WTC11 (cell line): ENCODE data around the gene SLC10A2. TPM values are rescaled to one million over a fixed set of nuclear protein-coding genes. Genes with fewer than 3 reads are reported as not detected.

ENCODE experiments used
- ATAC-seq: fragments of 200-7000 bp; cut with Tn5 transposase; 2 replicates; pipeline ENCODE4 v1.10.0; 2021; ENCODE audit warnings: mild to moderate bottlenecking, moderate library complexity
- CTCF ChIA-PET: fragments of 300-600 bp; sonication (Branson Sonifier 250); formaldehyde crosslinking; loops from one replicate; lab custom pipeline; 2021; ENCODE audit warnings: antibody characterized with exemption; lab: Charles Lee
- POLR2A ChIA-PET: fragments of 350-600 bp; sonication (Branson Sonifier 250); formaldehyde crosslinking; loops from one replicate; lab custom pipeline; 2021; ENCODE audit warnings: antibody characterized with exemption; lab: Charles Lee
- DNase-seq: peaks from one replicate; pipeline ENCODE4 v3.0.0; 2021; ENCODE audit warnings: low spot score
- H3K27ac Mint-ChIP-seq: 2 replicates; pipeline ENCODE4 v1.8.0; 2021; ENCODE audit warnings: mixed read lengths
- H3K27me3 Mint-ChIP-seq: 2 replicates; pipeline ENCODE4 v1.8.0; 2021; ENCODE audit warnings: low read depth, mild to moderate bottlenecking, moderate library complexity, mixed read lengths
- H3K36me3 Mint-ChIP-seq: 2 replicates; pipeline ENCODE4 v1.8.0; 2021; ENCODE audit warnings: mixed read lengths
- H3K4me1 Mint-ChIP-seq: 2 replicates; pipeline ENCODE4 v1.8.0; 2022; ENCODE audit warnings: mixed read lengths
- H3K4me3 Mint-ChIP-seq: 2 replicates; pipeline ENCODE4 v1.8.0; 2021; ENCODE audit warnings: mild to moderate bottlenecking, moderate library complexity, mixed read lengths
- H3K9me3 Mint-ChIP-seq: 2 replicates; pipeline ENCODE4 v1.8.0; 2021; ENCODE audit warnings: mixed read lengths
- CDX4 ChIP-seq: fragments of 250-450 bp; sonication (Bioruptor Pico); IDR thresholded peaks from 2 replicates; pipeline ENCODE4 v1.9.0; 2021; ENCODE audit warnings: moderate library complexity, mild to moderate bottlenecking, inconsistent platforms, borderline replicate concordance
- EMX1 ChIP-seq: fragments of 250-450 bp; sonication (Bioruptor Pico); IDR thresholded peaks from 2 replicates; pipeline ENCODE4 v1.8.0; 2021; ENCODE audit warnings: mild to moderate bottlenecking
- FOXP1 ChIP-seq: sonication (generic); formaldehyde crosslinking; IDR thresholded peaks from 2 replicates; pipeline ENCODE4 v1.8.0; 2022; ENCODE audit warnings: missing genetic modification reagents, mild to moderate bottlenecking, moderate library complexity, borderline replicate concordance
- GABPB1 ChIP-seq: sonication (generic); formaldehyde crosslinking; IDR thresholded peaks from 2 replicates; pipeline ENCODE4 v1.8.1; 2023; ENCODE audit warnings: mild to moderate bottlenecking, missing genetic modification reagents
- GRHL2 ChIP-seq: fragments of 250-450 bp; sonication (Bioruptor Pico); IDR thresholded peaks from 2 replicates; pipeline ENCODE4 v1.8.0; 2022; ENCODE audit warnings: mild to moderate bottlenecking, moderate library complexity; ENCODE audit not compliant: insufficient replicate concordance, severe bottlenecking
- NFATC4 ChIP-seq: fragments of 250-450 bp; sonication (Bioruptor Pico); IDR thresholded peaks from 2 replicates; pipeline ENCODE4 v1.9.0; 2021; ENCODE audit warnings: mild to moderate bottlenecking
- NR2C2 ChIP-seq: sonication (generic); formaldehyde crosslinking; IDR thresholded peaks from 2 replicates; pipeline ENCODE4 v1.8.0; 2022; ENCODE audit warnings: mild to moderate bottlenecking, missing genetic modification reagents
- SP1 ChIP-seq: sonication (generic); formaldehyde crosslinking; conservative IDR thresholded peaks from 2 replicates; pipeline ENCODE4 v1.8.1; 2022; ENCODE audit warnings: missing genetic modification reagents
- ZNF671 ChIP-seq: fragments of 250-450 bp; sonication (Bioruptor Pico); IDR thresholded peaks from 2 replicates; pipeline ENCODE4 v1.8.0; 2021; ENCODE audit warnings: mild to moderate bottlenecking
- total RNA-seq: library from RNA; stranded (reverse); gene quantifications from 3 replicates; pipeline ENCODE4 v1.2.3, GENCODE V29; 2021
- TF ChIP-seq, protein P1 (sequence below): sonication (generic); formaldehyde crosslinking; IDR thresholded peaks from 2 replicates; pipeline ENCODE4 v1.8.0; 2023; ENCODE audit warnings: missing genetic modification reagents, mild to moderate bottlenecking, borderline replicate concordance
- TF ChIP-seq, protein P2 (sequence below): sonication (generic); formaldehyde crosslinking; IDR thresholded peaks from 2 replicates; pipeline ENCODE4 v1.8.1; 2022; ENCODE audit warnings: low read depth, missing genetic modification reagents, borderline replicate concordance
- TF ChIP-seq, protein P3 (sequence below): sonication (generic); formaldehyde crosslinking; IDR thresholded peaks from 2 replicates; pipeline ENCODE4 v1.8.0; 2022; ENCODE audit warnings: mild to moderate bottlenecking, missing genetic modification reagents
- TF ChIP-seq, protein P4 (sequence below): sonication (generic); formaldehyde crosslinking; IDR thresholded peaks from 2 replicates; pipeline ENCODE4 v1.8.1; 2022; ENCODE audit warnings: low read depth, mild to moderate bottlenecking, moderate library complexity, missing genetic modification reagents, borderline replicate concordance

The SLC10A2 gene
- total RNA-seq, 1 experiment from 2014 or later: not detected

GRCh38 chr13:103030776-103031175, 35.4 kb downstream of the SLC10A2 start (continued):
- TF ChIP-seq, protein P1, sequence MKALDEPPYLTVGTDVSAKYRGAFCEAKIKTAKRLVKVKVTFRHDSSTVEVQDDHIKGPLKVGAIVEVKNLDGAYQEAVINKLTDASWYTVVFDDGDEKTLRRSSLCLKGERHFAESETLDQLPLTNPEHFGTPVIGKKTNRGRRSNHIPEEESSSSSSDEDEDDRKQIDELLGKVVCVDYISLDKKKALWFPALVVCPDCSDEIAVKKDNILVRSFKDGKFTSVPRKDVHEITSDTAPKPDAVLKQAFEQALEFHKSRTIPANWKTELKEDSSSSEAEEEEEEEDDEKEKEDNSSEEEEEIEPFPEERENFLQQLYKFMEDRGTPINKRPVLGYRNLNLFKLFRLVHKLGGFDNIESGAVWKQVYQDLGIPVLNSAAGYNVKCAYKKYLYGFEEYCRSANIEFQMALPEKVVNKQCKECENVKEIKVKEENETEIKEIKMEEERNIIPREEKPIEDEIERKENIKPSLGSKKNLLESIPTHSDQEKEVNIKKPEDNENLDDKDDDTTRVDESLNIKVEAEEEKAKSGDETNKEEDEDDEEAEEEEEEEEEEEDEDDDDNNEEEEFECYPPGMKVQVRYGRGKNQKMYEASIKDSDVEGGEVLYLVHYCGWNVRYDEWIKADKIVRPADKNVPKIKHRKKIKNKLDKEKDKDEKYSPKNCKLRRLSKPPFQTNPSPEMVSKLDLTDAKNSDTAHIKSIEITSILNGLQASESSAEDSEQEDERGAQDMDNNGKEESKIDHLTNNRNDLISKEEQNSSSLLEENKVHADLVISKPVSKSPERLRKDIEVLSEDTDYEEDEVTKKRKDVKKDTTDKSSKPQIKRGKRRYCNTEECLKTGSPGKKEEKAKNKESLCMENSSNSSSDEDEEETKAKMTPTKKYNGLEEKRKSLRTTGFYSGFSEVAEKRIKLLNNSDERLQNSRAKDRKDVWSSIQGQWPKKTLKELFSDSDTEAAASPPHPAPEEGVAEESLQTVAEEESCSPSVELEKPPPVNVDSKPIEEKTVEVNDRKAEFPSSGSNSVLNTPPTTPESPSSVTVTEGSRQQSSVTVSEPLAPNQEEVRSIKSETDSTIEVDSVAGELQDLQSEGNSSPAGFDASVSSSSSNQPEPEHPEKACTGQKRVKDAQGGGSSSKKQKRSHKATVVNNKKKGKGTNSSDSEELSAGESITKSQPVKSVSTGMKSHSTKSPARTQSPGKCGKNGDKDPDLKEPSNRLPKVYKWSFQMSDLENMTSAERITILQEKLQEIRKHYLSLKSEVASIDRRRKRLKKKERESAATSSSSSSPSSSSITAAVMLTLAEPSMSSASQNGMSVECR (CRISPR knock-in tag): no peak
- no peak for TF ChIP-seq GRHL2 (CRISPR knock-in tag)
- TF ChIP-seq ZNF671 (CRISPR knock-in tag): no peak
- no peak for TF ChIP-seq NFATC4 (CRISPR knock-in tag)
- no peak for TF ChIP-seq SP1 (CRISPR knock-in tag)
- TF ChIP-seq, protein P2, sequence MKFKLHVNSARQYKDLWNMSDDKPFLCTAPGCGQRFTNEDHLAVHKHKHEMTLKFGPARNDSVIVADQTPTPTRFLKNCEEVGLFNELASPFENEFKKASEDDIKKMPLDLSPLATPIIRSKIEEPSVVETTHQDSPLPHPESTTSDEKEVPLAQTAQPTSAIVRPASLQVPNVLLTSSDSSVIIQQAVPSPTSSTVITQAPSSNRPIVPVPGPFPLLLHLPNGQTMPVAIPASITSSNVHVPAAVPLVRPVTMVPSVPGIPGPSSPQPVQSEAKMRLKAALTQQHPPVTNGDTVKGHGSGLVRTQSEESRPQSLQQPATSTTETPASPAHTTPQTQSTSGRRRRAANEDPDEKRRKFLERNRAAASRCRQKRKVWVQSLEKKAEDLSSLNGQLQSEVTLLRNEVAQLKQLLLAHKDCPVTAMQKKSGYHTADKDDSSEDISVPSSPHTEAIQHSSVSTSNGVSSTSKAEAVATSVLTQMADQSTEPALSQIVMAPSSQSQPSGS: no peak

DNA sequence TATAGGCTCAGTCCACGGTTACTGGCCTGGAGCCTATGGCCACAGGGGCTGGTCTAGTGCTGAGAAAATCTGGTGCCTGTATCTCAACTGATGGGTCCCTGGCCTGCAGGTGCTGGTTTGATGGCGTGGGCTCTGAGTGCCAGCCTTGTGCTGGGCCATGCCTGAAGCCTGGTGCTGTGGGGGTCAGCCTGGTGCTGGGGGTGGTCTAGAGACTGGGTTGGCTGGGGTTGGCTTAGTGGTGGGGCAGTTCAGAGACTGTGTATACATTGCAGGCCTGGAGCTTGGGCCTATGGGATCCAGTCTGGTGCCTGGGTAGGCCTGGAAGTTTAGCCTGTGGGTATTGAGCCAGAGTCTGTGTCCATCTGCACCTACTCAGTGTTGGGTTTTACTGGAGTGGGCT, 36.4 kb downstream of the SLC10A2 start:
- TF ChIP-seq FOXP1 (CRISPR knock-in tag) (no peak), NR2C2 (no peak), SP1 (CRISPR knock-in tag) (no peak), GRHL2 (CRISPR knock-in tag) (no peak), GABPB1 (CRISPR knock-in tag) (no peak)
- TF ChIP-seq, protein P3, sequence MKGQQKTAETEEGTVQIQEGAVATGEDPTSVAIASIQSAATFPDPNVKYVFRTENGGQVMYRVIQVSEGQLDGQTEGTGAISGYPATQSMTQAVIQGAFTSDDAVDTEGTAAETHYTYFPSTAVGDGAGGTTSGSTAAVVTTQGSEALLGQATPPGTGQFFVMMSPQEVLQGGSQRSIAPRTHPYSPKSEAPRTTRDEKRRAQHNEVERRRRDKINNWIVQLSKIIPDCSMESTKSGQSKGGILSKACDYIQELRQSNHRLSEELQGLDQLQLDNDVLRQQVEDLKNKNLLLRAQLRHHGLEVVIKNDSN (CRISPR knock-in tag): no peak
- TF ChIP-seq, protein P4, sequence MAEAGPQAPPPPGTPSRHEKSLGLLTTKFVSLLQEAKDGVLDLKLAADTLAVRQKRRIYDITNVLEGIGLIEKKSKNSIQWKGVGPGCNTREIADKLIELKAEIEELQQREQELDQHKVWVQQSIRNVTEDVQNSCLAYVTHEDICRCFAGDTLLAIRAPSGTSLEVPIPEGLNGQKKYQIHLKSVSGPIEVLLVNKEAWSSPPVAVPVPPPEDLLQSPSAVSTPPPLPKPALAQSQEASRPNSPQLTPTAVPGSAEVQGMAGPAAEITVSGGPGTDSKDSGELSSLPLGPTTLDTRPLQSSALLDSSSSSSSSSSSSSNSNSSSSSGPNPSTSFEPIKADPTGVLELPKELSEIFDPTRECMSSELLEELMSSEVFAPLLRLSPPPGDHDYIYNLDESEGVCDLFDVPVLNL (CRISPR knock-in tag): no peak
- ATAC-seq (no peak), DNase-seq (no peak)
- Mint-ChIP-seq H3K4me3 (no peak overlapping the region), H3K36me3 (peaks cover 6% of the 10 kb centered on the region; the same call in 1 of the 2 replicates), H3K27me3 (no peaks in the 10 kb centered on the region), H3K4me1 (peaks cover 6% of the 10 kb centered on the region; the same call in 1 of the 2 replicates), H3K9me3 (peaks cover 25% of the 10 kb centered on the region), H3K27ac (no peak overlapping the region)
- ChIA-PET CTCF (no interaction called here), POLR2A (no interaction called here)

- no peak for DNase-seq
- H3K27ac Mint-ChIP-seq: no peak overlapping the region
- POLR2A ChIA-PET: no interaction called here
- ATAC-seq: no peak
- H3K4me1 Mint-ChIP-seq: no peaks in the 10 kb centered on the region
- no peak overlapping the region for H3K4me3 Mint-ChIP-seq
- peaks cover 39% of the 10 kb centered on the region for H3K9me3 Mint-ChIP-seq
- TF ChIP-seq EMX1 (CRISPR knock-in tag) (no peak), CDX4 (CRISPR knock-in tag) (no peak)
- H3K27me3 Mint-ChIP-seq: no peaks in the 10 kb centered on the region
- peaks cover 6% of the 10 kb centered on the region; the same call in 1 of the 2 replicates for H3K36me3 Mint-ChIP-seq
- CTCF ChIA-PET: interaction anchor here (1.0 kb wide), 1 partner anchor 11 kb away, joined by 3 read pairs; no protein-coding TSS in a partner anchor
Observed at GRCh38 chr13:103022336-103022735, 43.9 kb downstream of the SLC10A2 start.
